ENCODE results near the gene ECD. TPM values are rescaled to one million over a fixed set of nuclear protein-coding genes. Genes with fewer than 3 reads are reported as not detected.
"Not testable (repeated sequence)": the region's sequence is repeated elsewhere in the genome, so short reads cannot be mapped to it uniquely, and the experiment has no call there.

Gene ECD
- total RNA-seq, 2 experiments from 2014 or later = 50.5 to 57.7 TPM

GRCh38 chr10:73152009-73152408 is 15.8 kb downstream of the ECD start:
- H3K36me3 Mint-ChIP-seq (ENCODE audit: low read depth) = peaks cover 80% of the 10 kb centered on the region
- no peak for ATAC-seq (ENCODE audit: poor library complexity)
- Histone ChIP-seq H3K27ac (ENCODE audit: low read depth in 1 of 2, low read length in 2 of 2) (no peak overlapping the region), H3K36me3 (ENCODE audit: insufficient read depth, low read length) (peaks cover 63% of the 10 kb centered on the region), H3K4me3 (ENCODE audit: low read length) (no peak overlapping the region), H3K4me1 (ENCODE audit: insufficient read depth, low read length) (no peaks in the 10 kb centered on the region), H3K9me3 (ENCODE audit: control insufficient read depth in 1 of 2, insufficient read depth in 1 of 2, low read length in 2 of 2) (no peaks in the 10 kb centered on the region), H3K27me3 (ENCODE audit: control insufficient read depth in 1 of 2, insufficient read depth in 2 of 2, low read length in 2 of 2) (no peaks in the 10 kb centered on the region)
- H3K9me3 Mint-ChIP-seq = no peaks in the 10 kb centered on the region
- no peak overlapping the region for H3K4me3 Mint-ChIP-seq
- TF ChIP-seq CTCF (IDR thresholded peaks at IDR 0.05) = no peak
- H3K27ac Mint-ChIP-seq = no peak overlapping the region
- ChIA-PET CTCF (no interaction called here), POLR2A (no interaction called here)
- no peaks in the 10 kb centered on the region for H3K27me3 Mint-ChIP-seq
- intact Hi-C loops (cut with DNase I, micrococcal nuclease) = no loop called here
- no peak for DNase-seq
- peaks cover 5% of the 10 kb centered on the region for H3K4me1 Mint-ChIP-seq (ENCODE audit: low read depth)

GRCh38 chr10:73150633-73151413 is 17.0 kb downstream of the ECD start:
- peaks cover 63% of the 10 kb centered on the region for H3K36me3 ChIP-seq (ENCODE audit: insufficient read depth, low read length)
- H3K27me3 Mint-ChIP-seq; POLR2A ChIA-PET; H3K27ac Mint-ChIP-seq; ATAC-seq (ENCODE audit: poor library complexity); H3K4me1 Mint-ChIP-seq (ENCODE audit: low read depth); H3K27me3 ChIP-seq (ENCODE audit: control insufficient read depth in 1 of 2, insufficient read depth in 2 of 2, low read length in 2 of 2); H3K4me1 ChIP-seq (ENCODE audit: insufficient read depth, low read length); H3K9me3 ChIP-seq (ENCODE audit: control insufficient read depth in 1 of 2, insufficient read depth in 1 of 2, low read length in 2 of 2); H3K27ac ChIP-seq (ENCODE audit: low read depth in 1 of 2, low read length in 2 of 2); H3K4me3 ChIP-seq (ENCODE audit: low read length); H3K4me3 Mint-ChIP-seq; H3K9me3 Mint-ChIP-seq; DNase-seq; intact Hi-C loops (cut with DNase I, micrococcal nuclease): not testable (repeated sequence)
- H3K36me3 Mint-ChIP-seq (ENCODE audit: low read depth) = peaks cover 78% of the 10 kb centered on the region
- CTCF ChIA-PET = interaction anchor here (1.0 kb wide), 1 partner anchor 54 kb away, joined by 3 read pairs; no protein-coding TSS in a partner anchor

GRCh38 chr10:73141603-73142002 is 26.2 kb downstream of the ECD start:
- Mint-ChIP-seq H3K36me3 (ENCODE audit: low read depth) (peaks cover 88% of the 10 kb centered on the region), H3K9me3 (no peaks in the 10 kb centered on the region)

More at GRCh38 chr10:73141603-73142002, 26.2 kb downstream of the ECD start:
- Histone ChIP-seq H3K9me3 (ENCODE audit: control insufficient read depth in 1 of 2, insufficient read depth in 1 of 2, low read length in 2 of 2) (no peaks in the 10 kb centered on the region), H3K27me3 (ENCODE audit: control insufficient read depth in 1 of 2, insufficient read depth in 2 of 2, low read length in 2 of 2) (no peaks in the 10 kb centered on the region), H3K4me3 (ENCODE audit: low read length) (no peak overlapping the region), H3K4me1 (ENCODE audit: insufficient read depth, low read length) (no peaks in the 10 kb centered on the region), H3K27ac (ENCODE audit: low read depth in 1 of 2, low read length in 2 of 2) (no peak overlapping the region), H3K36me3 (ENCODE audit: insufficient read depth, low read length) (peaks cover 82% of the 10 kb centered on the region)
- no peak overlapping the region for H3K27ac Mint-ChIP-seq
- ChIA-PET POLR2A (no interaction called here), CTCF (no interaction called here)
- TF ChIP-seq CTCF (IDR thresholded peaks at IDR 0.05) = no peak
- ATAC-seq (ENCODE audit: poor library complexity) (no peak), DNase-seq (no peak)
- no peak overlapping the region for H3K4me3 Mint-ChIP-seq
- no peaks in the 10 kb centered on the region for H3K4me1 Mint-ChIP-seq (ENCODE audit: low read depth)
- H3K27me3 Mint-ChIP-seq = no peaks in the 10 kb centered on the region
- intact Hi-C loops (cut with DNase I, micrococcal nuclease) = no loop called here
